GM18873 (cell line): Measurements from ENCODE around the gene ZNF710.

ENCODE experiments used
- ATAC-seq: cut with Tn5 transposase; IDR thresholded peaks from one replicate; pipeline ENCODE4 v1.9.1; 2021; ENCODE audit warnings: mild to moderate bottlenecking, moderate library complexity, moderate number of reproducible peaks; ENCODE audit not compliant: unreplicated experiment, low FRiP score

Gene ZNF710

GRCh38 chr15:90075420-90076289, 74.5 kb downstream of the ZNF710 start:
- no peak for ATAC-seq

- no peak for ATAC-seq
Observed at GRCh38 chr15:90076716-90077115, 75.6 kb downstream of the ZNF710 start.

- ATAC-seq, result no peak
Observed at GRCh38 chr15:90078965-90079364, 77.8 kb downstream of the ZNF710 start.

GRCh38 chr15:90079619-90080457, 78.7 kb downstream of the ZNF710 start:
- no peak for ATAC-seq

GRCh38 chr15:90080458-90080755, 79.3 kb downstream of the ZNF710 start:
- ATAC-seq, result no peak

GRCh38 chr15:90080818-90081393, 79.8 kb downstream of the ZNF710 start:
- ATAC-seq, result no peak

- no peak for ATAC-seq
Observed at GRCh38 chr15:90082140-90082715, 81.1 kb downstream of the ZNF710 start.

- no peak for ATAC-seq
Observed at GRCh38 chr15:90083419-90083818, 82.3 kb downstream of the ZNF710 start.

GRCh38 chr15:90083954-90084607, 83.0 kb downstream of the ZNF710 start:
- ATAC-seq, result no peak

GRCh38 chr15:90084876-90085423, 83.8 kb downstream of the ZNF710 start:
- ATAC-seq, result no peak

- ATAC-seq, result no peak
Observed at GRCh38 chr15:90085565-90085964, 84.4 kb downstream of the ZNF710 start.

- ATAC-seq, result no peak
Observed at GRCh38 chr15:90086868-90087268, 85.7 kb downstream of the ZNF710 start.

- no peak for ATAC-seq
Observed at GRCh38 chr15:90087454-90088154, 86.5 kb downstream of the ZNF710 start.

GRCh38 chr15:90090226-90090848, 89.2 kb downstream of the ZNF710 start:
- ATAC-seq, result no peak

GRCh38 chr15:90091156-90091931, 90.2 kb downstream of the ZNF710 start:
- no peak for ATAC-seq

GRCh38 chr15:90095521-90095959, 94.4 kb downstream of the ZNF710 start:
- no peak for ATAC-seq

GRCh38 chr15:90097475-90097874, 96.4 kb downstream of the ZNF710 start:
- ATAC-seq, result peak; percentile 69
